Heart left ventricle (tissue), 13 donors: ENCODE results near the gene PTF1A.

Experiments used
- POLR2A ChIP-seq, 2 donors: fragments of 450-650 bp; IDR thresholded peaks; one replicate each; pipeline ENCODE4 v1.6.1; 2017; ENCODE audit warnings: antibody characterized with exemption in 2 of 2, mild to moderate bottlenecking in 2 of 2, moderate library complexity in 2 of 2
- TF ChIP-seq, protein P1 (sequence below), 12 donors: fragments of 200-600 bp; sonication (generic) in 4 of 12; IDR thresholded peaks; one replicate each; pipeline versions ENCODE4 v1.5.0 to v1.8.0; 2018 to 2022; ENCODE audit warnings: antibody characterized with exemption in 12 of 12, mild to moderate bottlenecking in 5 of 12
- donor health status: ischemic (EF 13 %, LVEDD 7.1; RV severe dilation, severe dysfunction).
- donor health status: DM: no; HTN: yes; CAD: no.
- donor health status: DM: no; HTN: no; CAD: no.
- donor health status: ischemic (EF 25% LVEDD 6.9; RV normal size, moderate dysfunction).
- donor health status: ischemic (EF 25% LVEDD 5.7; RV mildly dilated, moderate dysfunction).
- donor health status: ischemic (EF 35%, LVEDD 5.7; RV mildly dilated, moderate dysfunction).
- donor health status: nonischemic (EF 11% LVEDD 7.7; RV severe dilation, severe dysfunction).
- donor health status: DM: yes; HTN: yes; CAD: no.
- donor health status: PGD.
- donor health status: ischemic (EF 29% LVEDD 5.4; RV normal size, mild dysfunction).
- donor health status: nonischemic (EF 23%, LVEDD 6.1; RV moderate dilation, normal function).

- TF ChIP-seq, protein P1, sequence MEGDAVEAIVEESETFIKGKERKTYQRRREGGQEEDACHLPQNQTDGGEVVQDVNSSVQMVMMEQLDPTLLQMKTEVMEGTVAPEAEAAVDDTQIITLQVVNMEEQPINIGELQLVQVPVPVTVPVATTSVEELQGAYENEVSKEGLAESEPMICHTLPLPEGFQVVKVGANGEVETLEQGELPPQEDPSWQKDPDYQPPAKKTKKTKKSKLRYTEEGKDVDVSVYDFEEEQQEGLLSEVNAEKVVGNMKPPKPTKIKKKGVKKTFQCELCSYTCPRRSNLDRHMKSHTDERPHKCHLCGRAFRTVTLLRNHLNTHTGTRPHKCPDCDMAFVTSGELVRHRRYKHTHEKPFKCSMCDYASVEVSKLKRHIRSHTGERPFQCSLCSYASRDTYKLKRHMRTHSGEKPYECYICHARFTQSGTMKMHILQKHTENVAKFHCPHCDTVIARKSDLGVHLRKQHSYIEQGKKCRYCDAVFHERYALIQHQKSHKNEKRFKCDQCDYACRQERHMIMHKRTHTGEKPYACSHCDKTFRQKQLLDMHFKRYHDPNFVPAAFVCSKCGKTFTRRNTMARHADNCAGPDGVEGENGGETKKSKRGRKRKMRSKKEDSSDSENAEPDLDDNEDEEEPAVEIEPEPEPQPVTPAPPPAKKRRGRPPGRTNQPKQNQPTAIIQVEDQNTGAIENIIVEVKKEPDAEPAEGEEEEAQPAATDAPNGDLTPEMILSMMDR (IDR thresholded peaks at IDR 0.05), result no peak
- TF ChIP-seq POLR2A (IDR thresholded peaks at IDR 0.05), result no peak
These were observed 3.9 kb downstream of the PTF1A start for GRCh38 chr10:23195846-23196600.
